SK-N-MC (cell line): ENCODE results near the gene ROGDI.
A peak's percentile ranks its signal among the peaks of the same experiment; 100 is the strongest.

Experiments used
- DNase-seq: peaks from one replicate; pipeline ENCODE4 v3.0.0-alpha.2; 2011; ENCODE audit warnings: low read depth, low spot score
- H3K27ac ChIP-seq: fragments of 200-600 bp; sonication (generic); 2 replicates; pipeline ENCODE4 v1.5.1; 2016; ENCODE audit warnings: mixed run types
- H3K36me3 ChIP-seq: fragments of 200-600 bp; sonication (generic); 2 replicates; pipeline ENCODE4 v1.6.1; 2017; ENCODE audit warnings: antibody characterized with exemption, low read length, mixed read lengths; ENCODE audit not compliant: insufficient read depth
- H3K4me3 ChIP-seq: fragments of 200-600 bp; sonication (generic); 2 replicates; pipeline ENCODE4 v1.5.1; 2016
- H3K9ac ChIP-seq: fragments of 200-600 bp; sonication (generic); 2 replicates; pipeline ENCODE4 v1.8.0; 2017; ENCODE audit warnings: mixed run types, mixed read lengths; ENCODE audit not compliant: insufficient read length
- H3K9me3 ChIP-seq: fragments of 200-600 bp; sonication (generic); 2 replicates; pipeline ENCODE4 v1.6.1; 2017; ENCODE audit warnings: low read depth, mild to moderate bottlenecking, antibody characterized with exemption, low read length, moderate library complexity, mixed read lengths
- EZH2 ChIP-seq: fragments of 200-600 bp; sonication (generic); IDR thresholded peaks from one replicate; pipeline ENCODE4 v1.6.1; 2017; ENCODE audit warnings: antibody characterized with exemption
- FOXP2 ChIP-seq: optimal IDR thresholded peaks from 2 replicates; pipeline ENCODE3; 2011; ENCODE audit warnings: mild to moderate bottlenecking, moderate library complexity; ENCODE audit not compliant: insufficient read depth; ENCODE audit errors: extremely low read length, control extremely low read depth
- POLR2AphosphoS5 ChIP-seq: IDR thresholded peaks from 2 replicates; pipeline ENCODE4 v1.6.1; 2012; ENCODE audit warnings: mild to moderate bottlenecking, low read depth, low read length, borderline replicate concordance

Gene ROGDI

GRCh38 chr16:4766875-4767628 lies 35.4 kb downstream of the ROGDI start, which contains the start of gene ZNF500:
TSS of gene ZNF500 (minus strand) at chr16:4767162. CDS start at chr16:4765978, 1,184 bp downstream.
- TF ChIP-seq EZH2 (no peak), POLR2AphosphoS5 (peak; percentile 82), FOXP2 (peak; percentile 66)
- peak; percentile 75 for DNase-seq
- Histone ChIP-seq H3K9me3 (no peaks in the 10 kb centered on the region), H3K9ac (peak within 1 kb of the TSS; percentile 98), H3K36me3 (peaks cover 19% of the 10 kb centered on the region; the same call in 1 of the 2 replicates), H3K4me3 (peak within 1 kb of the TSS; percentile 95), H3K27ac (peak within 1 kb of the TSS; percentile 78; the same call in 1 of the 2 replicates)

GRCh38 chr16:4765511-4766474 lies 36.6 kb downstream of the ROGDI start:
- peak overlapping the region; percentile 98 for H3K9ac ChIP-seq
- DNase-seq = no peak
- H3K27ac ChIP-seq = no peak overlapping the region
- H3K9me3 ChIP-seq = no peaks in the 10 kb centered on the region
- peaks cover 23% of the 10 kb centered on the region; the same call in 1 of the 2 replicates for H3K36me3 ChIP-seq
- TF ChIP-seq FOXP2 = no peak
- TF ChIP-seq EZH2 = no peak
- no peak for TF ChIP-seq POLR2AphosphoS5
- H3K4me3 ChIP-seq = peak overlapping the region; percentile 95

- no peaks in the 10 kb centered on the region for H3K9me3 ChIP-seq
- TF ChIP-seq FOXP2 (no peak), POLR2AphosphoS5 (no peak), EZH2 (no peak)
- no peak overlapping the region for H3K9ac ChIP-seq
- H3K27ac ChIP-seq = no peak overlapping the region
- DNase-seq = no peak
- no peak overlapping the region for H3K4me3 ChIP-seq
- H3K36me3 ChIP-seq = peaks cover 40% of the 10 kb centered on the region
Observed at GRCh38 chr16:4763791-4764190, 38.6 kb downstream of the ROGDI start.

GRCh38 chr16:4762205-4762604 lies 40.2 kb downstream of the ROGDI start:
- no peak overlapping the region for H3K27ac ChIP-seq
- H3K36me3 ChIP-seq = peaks cover 46% of the 10 kb centered on the region

GRCh38 chr16:4760221-4760910 lies 42.1 kb downstream of the ROGDI start:
- no peak overlapping the region for H3K4me3 ChIP-seq
- no peak overlapping the region for H3K9ac ChIP-seq
- TF ChIP-seq EZH2 (no peak), FOXP2 (no peak), POLR2AphosphoS5 (no peak)
- DNase-seq = no peak
- no peak overlapping the region for H3K27ac ChIP-seq
- peaks cover 55% of the 10 kb centered on the region for H3K36me3 ChIP-seq
- H3K9me3 ChIP-seq = no peaks in the 10 kb centered on the region

More at GRCh38 chr16:4762205-4762604, 40.2 kb downstream of the ROGDI start:
- Histone ChIP-seq H3K4me3 (no peak overlapping the region), H3K9ac (no peak overlapping the region), H3K9me3 (no peaks in the 10 kb centered on the region)
- no peak for DNase-seq
- TF ChIP-seq EZH2 (no peak), FOXP2 (no peak), POLR2AphosphoS5 (no peak)

- H3K9me3 ChIP-seq = no peaks in the 10 kb centered on the region
- peaks cover 55% of the 10 kb centered on the region for H3K36me3 ChIP-seq
Observed at GRCh38 chr16:4755687-4756086, 46.7 kb downstream of the ROGDI start.

GRCh38 chr16:4754865-4755264 lies 47.6 kb downstream of the ROGDI start:
- Histone ChIP-seq H3K4me3 (no peak overlapping the region), H3K9ac (no peak overlapping the region), H3K27ac (no peak overlapping the region), H3K9me3 (no peaks in the 10 kb centered on the region), H3K36me3 (peaks cover 48% of the 10 kb centered on the region)
- DNase-seq = no peak
- TF ChIP-seq POLR2AphosphoS5 (no peak), FOXP2 (no peak), EZH2 (no peak)

More at GRCh38 chr16:4755687-4756086, 46.7 kb downstream of the ROGDI start:
- no peak for DNase-seq
- Histone ChIP-seq H3K27ac (no peak overlapping the region), H3K9ac (no peak overlapping the region), H3K4me3 (no peak overlapping the region)
- TF ChIP-seq EZH2 (no peak), POLR2AphosphoS5 (no peak), FOXP2 (no peak)

GRCh38 chr16:4753227-4753626 lies 49.2 kb downstream of the ROGDI start:
- no peak for DNase-seq
- Histone ChIP-seq H3K9ac (no peak overlapping the region), H3K9me3 (no peaks in the 10 kb centered on the region), H3K4me3 (no peak overlapping the region), H3K36me3 (peaks cover 32% of the 10 kb centered on the region), H3K27ac (no peak overlapping the region)
- TF ChIP-seq FOXP2 = no peak
- TF ChIP-seq POLR2AphosphoS5 = no peak
- no peak for TF ChIP-seq EZH2
